Activated CD4-positive, alpha-beta memory T cell treated with anti-CD3 and anti-CD28 coated beads for 36 hours (primary cell): ENCODE results near the gene ITPRID1. TPM values are rescaled to one million over a fixed set of nuclear protein-coding genes. Genes with fewer than 3 reads are reported as not detected.
"Not testable (repeated sequence)": the region's sequence is repeated elsewhere in the genome, so short reads cannot be mapped to it uniquely, and the experiment has no call there.

ENCODE experiments used
- CTCF ChIA-PET: fragments of 350-600 bp; sonication (Branson Sonifier 250); formaldehyde crosslinking; loops from one replicate; lab custom pipeline; 2021; ENCODE audit warnings: antibody characterized with exemption, inconsistent platforms; lab: Charles Lee
- POLR2A ChIA-PET: fragments of 350-600 bp; sonication (Branson Sonifier 250); formaldehyde crosslinking; loops from one replicate; lab custom pipeline; 2021; ENCODE audit warnings: antibody characterized with exemption; lab: Charles Lee
- DNase-seq: peaks from one replicate; pipeline ENCODE4 v3.0.0-alpha.2; 2020
- H3K27ac Mint-ChIP-seq: one replicate; pipeline ENCODE4 v1.8.0; 2021; ENCODE audit warnings: mixed read lengths
- H3K27me3 Mint-ChIP-seq: one replicate; pipeline ENCODE4 v1.8.0; 2021; ENCODE audit warnings: mixed read lengths
- H3K36me3 Mint-ChIP-seq: one replicate; pipeline ENCODE4 v1.8.0; 2021; ENCODE audit warnings: mixed read lengths
- H3K4me1 Mint-ChIP-seq: one replicate; pipeline ENCODE4 v1.8.0; 2021; ENCODE audit warnings: low read depth, mixed read lengths
- H3K4me3 Mint-ChIP-seq: one replicate; pipeline ENCODE4 v1.8.0; 2021; ENCODE audit warnings: mild to moderate bottlenecking, mixed read lengths
- H3K9me3 Mint-ChIP-seq: one replicate; pipeline ENCODE4 v1.8.0; 2021; ENCODE audit warnings: mixed read lengths
- intact Hi-C: fragments of 100-400 bp; cut with micrococcal nuclease; formaldehyde crosslinking; loops from one replicate; pipeline ENCODE4 v1.15.1; 2023
- total RNA-seq, 2 experiments: library from RNA; stranded (reverse); gene quantifications; one replicate each; pipeline ENCODE4 v1.2.3, GENCODE V29; 2021

ITPRID1 gene
- total RNA-seq, 2 experiments from 2014 or later = not detected

DNA sequence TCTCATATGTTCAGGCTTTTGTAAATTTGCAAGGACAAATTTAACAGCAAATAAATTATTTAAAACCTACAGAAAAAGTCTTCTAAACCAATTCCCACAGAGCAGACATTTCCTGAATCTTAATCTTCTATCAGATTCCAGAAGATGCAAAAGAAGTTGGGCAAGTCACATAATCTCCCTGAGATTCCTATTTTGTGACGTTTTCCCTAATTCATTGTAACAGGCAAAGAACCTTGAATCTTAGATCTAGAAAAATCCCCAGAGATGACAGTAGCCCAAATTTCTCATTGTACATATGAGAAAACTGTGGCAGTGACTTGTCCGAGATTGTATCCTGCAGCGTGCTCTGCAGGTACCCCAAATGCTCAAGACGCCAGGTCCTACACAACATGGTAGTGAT, 4.9 kb downstream of the ITPRID1 start:
- intact Hi-C loops = no loop called here
- no peaks in the 10 kb centered on the region for H3K4me1 Mint-ChIP-seq
- CTCF ChIA-PET = no interaction called here
- no peak overlapping the region for H3K4me3 Mint-ChIP-seq
- no peak for DNase-seq
- no peaks in the 10 kb centered on the region for H3K36me3 Mint-ChIP-seq
- H3K27ac Mint-ChIP-seq = no peak overlapping the region
- POLR2A ChIA-PET = no interaction called here
- H3K9me3 Mint-ChIP-seq = peaks cover 12% of the 10 kb centered on the region
- no peaks in the 10 kb centered on the region for H3K27me3 Mint-ChIP-seq

DNA sequence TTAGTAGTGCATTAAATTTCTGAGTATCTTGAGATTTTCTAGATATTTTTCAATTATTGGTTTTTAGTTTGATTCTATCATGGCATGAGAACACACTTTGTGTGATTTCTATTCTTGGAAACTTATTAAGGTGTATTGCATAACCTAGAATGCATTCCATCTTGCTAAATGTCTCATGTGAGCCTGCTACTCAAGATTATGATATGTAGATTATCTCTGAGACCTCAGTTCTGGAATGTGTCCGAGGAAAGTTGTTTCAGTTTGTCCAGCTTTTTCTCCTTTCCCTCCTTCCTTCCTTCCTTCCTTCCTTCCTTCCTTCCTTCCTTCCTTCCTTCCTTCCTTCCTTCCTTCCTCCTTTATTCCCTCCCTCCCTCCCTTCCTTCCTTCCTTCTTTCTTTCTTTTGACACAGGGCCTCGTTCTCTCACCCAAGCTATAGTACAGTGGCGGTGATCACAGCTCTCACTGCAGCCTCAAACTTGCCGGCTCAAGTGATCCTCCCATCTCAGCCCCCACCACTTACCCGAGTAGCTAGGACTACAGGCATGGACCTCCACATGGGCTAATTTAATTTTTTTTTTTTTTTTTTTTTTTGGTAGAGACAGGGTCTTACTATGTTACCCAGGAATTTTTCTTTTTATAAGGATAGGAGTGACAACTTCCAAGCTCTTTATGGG, 7.6 kb downstream of the ITPRID1 start:
- no peaks in the 10 kb centered on the region for H3K27me3 Mint-ChIP-seq
- intact Hi-C loops = no loop called here
- H3K4me3 Mint-ChIP-seq = no peak overlapping the region
- peaks cover 12% of the 10 kb centered on the region for H3K9me3 Mint-ChIP-seq
- CTCF ChIA-PET = no interaction called here
- POLR2A ChIA-PET = no interaction called here
- H3K36me3 Mint-ChIP-seq = no peaks in the 10 kb centered on the region
- no peak overlapping the region for H3K27ac Mint-ChIP-seq
- no peak for DNase-seq
- no peaks in the 10 kb centered on the region for H3K4me1 Mint-ChIP-seq

DNA sequence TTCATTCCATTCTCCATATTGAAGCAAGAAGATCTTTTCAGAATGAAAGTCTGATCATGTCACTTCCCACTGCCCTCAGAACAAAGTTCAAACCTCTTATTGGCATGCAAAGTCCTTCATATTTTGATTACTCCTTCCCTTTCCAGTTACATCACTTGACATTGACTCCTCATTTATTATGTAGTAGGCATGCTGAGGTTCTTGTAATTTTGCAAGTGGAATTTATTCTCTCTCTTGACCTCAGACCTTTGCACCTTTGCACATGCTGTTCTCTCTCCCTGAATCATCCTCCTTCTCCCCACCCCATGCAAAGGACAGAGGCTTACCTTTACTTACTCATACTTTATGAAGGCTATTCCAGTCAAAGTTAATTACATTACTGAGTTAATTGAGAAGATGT, 13.0 kb downstream of the ITPRID1 start:
- no peak overlapping the region for H3K4me3 Mint-ChIP-seq
- no peaks in the 10 kb centered on the region for H3K27me3 Mint-ChIP-seq
- H3K27ac Mint-ChIP-seq = no peak overlapping the region
- no peaks in the 10 kb centered on the region for H3K4me1 Mint-ChIP-seq
- H3K9me3 Mint-ChIP-seq = no peaks in the 10 kb centered on the region
- CTCF ChIA-PET = no interaction called here
- intact Hi-C loops = no loop called here
- no peak for DNase-seq
- POLR2A ChIA-PET = no interaction called here
- H3K36me3 Mint-ChIP-seq = no peaks in the 10 kb centered on the region

DNA sequence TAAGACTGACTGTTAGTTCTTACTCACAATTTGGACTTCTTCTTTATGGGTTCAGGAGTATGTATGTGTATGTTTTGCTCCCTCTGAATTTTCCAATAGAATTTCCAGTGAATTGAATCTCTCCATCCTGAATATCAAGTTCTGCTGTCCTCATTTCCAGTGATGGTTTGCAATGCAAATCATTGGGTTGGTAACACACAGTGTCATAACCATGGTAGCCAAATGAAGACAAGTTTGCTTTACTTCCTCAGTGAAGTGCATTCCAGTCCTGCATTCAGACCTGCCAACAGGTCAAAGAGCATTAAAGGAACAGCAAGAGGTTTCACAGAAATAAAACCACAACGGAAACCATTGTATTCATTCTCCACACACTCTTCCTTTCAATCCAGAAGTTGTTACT, 15.2 kb downstream of the ITPRID1 start:
- ChIA-PET CTCF (no interaction called here), POLR2A (no interaction called here)
- Mint-ChIP-seq H3K27me3 (no peaks in the 10 kb centered on the region), H3K9me3 (no peaks in the 10 kb centered on the region), H3K4me1 (no peaks in the 10 kb centered on the region), H3K4me3 (no peak overlapping the region), H3K27ac (no peak overlapping the region), H3K36me3 (no peaks in the 10 kb centered on the region)
- no peak for DNase-seq
- intact Hi-C loops = no loop called here

DNA sequence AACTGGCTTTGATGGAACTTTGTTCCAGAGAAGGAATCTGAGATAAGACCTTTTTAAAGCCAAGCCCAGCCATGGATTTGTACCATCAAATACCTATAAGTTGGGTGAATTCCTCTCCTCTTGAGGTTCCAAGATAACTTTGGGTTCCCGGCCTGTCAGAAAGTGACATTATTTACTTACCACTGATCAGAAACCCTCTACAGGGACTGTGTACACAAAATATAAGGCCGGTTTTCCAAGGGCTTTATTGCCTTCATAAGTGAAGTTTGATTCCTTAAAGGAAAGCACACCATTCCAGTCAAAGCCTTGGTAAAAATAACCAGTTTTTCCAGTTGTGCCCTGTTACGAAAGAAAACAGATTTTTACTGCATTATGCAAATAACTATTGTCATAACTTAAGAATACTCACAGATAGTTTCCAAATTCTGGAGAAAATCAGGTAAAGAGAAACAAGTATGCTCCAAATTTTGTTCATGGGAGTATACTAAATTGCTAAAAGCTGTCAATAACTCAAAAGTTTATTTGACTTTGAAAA, 26.8 kb downstream of the ITPRID1 start:
- H3K27me3 Mint-ChIP-seq, H3K4me1 Mint-ChIP-seq, H3K27ac Mint-ChIP-seq, H3K4me3 Mint-ChIP-seq, H3K36me3 Mint-ChIP-seq, intact Hi-C loops, POLR2A ChIA-PET, DNase-seq, H3K9me3 Mint-ChIP-seq, CTCF ChIA-PET: not testable (repeated sequence)

DNA sequence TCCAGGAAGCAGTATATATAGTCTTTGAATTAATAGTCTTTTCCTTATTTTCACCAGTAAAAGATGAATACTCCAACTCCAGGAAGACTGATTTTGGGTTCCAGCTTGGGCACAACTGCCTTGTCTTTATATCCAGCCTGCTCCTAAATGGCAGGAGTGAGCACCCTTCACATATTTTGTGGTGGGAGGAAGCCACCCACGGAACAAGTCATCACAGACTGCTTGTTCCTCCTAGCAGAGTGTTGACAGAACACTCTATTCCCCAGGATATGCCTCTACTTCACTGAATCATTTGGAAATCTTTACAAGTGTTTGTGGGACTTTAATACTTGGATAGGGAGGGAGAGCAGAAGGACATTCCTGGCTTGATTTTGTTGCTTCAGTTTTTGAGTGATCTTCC, 31.7 kb downstream of the ITPRID1 start:
- ChIA-PET POLR2A (no interaction called here), CTCF (no interaction called here)
- no peaks in the 10 kb centered on the region for H3K36me3 Mint-ChIP-seq
- H3K27ac Mint-ChIP-seq = no peak overlapping the region
- H3K4me3 Mint-ChIP-seq = no peak overlapping the region
- no peak for DNase-seq
- no peaks in the 10 kb centered on the region for H3K4me1 Mint-ChIP-seq
- intact Hi-C loops = no loop called here
- H3K27me3 Mint-ChIP-seq = no peaks in the 10 kb centered on the region
- no peaks in the 10 kb centered on the region for H3K9me3 Mint-ChIP-seq

DNA sequence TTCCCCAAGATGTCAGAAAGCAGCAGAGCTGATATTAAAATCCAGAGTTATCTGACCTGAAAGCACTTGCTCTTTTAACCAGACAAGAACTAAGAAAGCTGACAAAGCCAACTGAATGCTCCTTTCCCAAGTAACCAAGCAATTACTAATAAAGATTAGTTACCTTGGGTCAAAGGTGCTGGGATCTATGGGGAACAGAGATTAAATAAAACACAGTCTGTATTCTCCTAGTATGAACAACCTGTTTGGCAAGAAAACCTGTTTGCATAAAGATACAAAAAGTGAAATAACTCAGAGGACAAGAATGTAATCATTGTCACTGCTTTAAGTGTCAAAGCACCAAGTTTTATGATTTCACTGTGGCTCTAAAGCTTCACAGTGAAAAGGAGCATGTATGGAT, 35.7 kb downstream of the ITPRID1 start:
- no peak overlapping the region for H3K27ac Mint-ChIP-seq
- ChIA-PET CTCF (no interaction called here), POLR2A (no interaction called here)
- no peaks in the 10 kb centered on the region for H3K9me3 Mint-ChIP-seq
- no peaks in the 10 kb centered on the region for H3K36me3 Mint-ChIP-seq
- no peaks in the 10 kb centered on the region for H3K4me1 Mint-ChIP-seq
- intact Hi-C loops = no loop called here
- H3K27me3 Mint-ChIP-seq = no peaks in the 10 kb centered on the region
- no peak overlapping the region for H3K4me3 Mint-ChIP-seq
- no peak for DNase-seq

DNA sequence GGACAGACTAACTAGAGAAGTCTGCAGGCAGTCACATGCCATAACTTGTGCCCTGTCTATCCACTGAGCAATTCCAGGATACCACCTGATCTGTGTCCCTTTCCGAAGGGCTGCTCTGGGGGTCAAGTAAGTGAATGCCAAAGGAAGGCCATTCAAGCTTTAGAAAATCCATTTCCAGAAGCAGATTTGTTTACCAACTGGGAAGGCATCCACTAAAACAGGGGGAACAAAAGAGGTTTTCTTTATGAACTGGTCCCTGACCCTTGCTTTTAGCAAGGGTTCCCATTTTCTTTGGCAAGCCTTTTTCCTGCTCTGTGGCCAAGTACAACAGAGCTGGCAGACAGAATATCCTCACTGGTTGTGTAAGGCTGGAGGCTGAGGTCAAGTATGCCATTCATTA, 36.5 kb downstream of the ITPRID1 start:
- Mint-ChIP-seq H3K36me3 (no peaks in the 10 kb centered on the region), H3K4me1 (no peaks in the 10 kb centered on the region), H3K4me3 (no peak overlapping the region), H3K9me3 (no peaks in the 10 kb centered on the region), H3K27ac (no peak overlapping the region), H3K27me3 (no peaks in the 10 kb centered on the region)
- DNase-seq = no peak
- intact Hi-C loops = no loop called here
- ChIA-PET POLR2A (no interaction called here), CTCF (no interaction called here)

DNA sequence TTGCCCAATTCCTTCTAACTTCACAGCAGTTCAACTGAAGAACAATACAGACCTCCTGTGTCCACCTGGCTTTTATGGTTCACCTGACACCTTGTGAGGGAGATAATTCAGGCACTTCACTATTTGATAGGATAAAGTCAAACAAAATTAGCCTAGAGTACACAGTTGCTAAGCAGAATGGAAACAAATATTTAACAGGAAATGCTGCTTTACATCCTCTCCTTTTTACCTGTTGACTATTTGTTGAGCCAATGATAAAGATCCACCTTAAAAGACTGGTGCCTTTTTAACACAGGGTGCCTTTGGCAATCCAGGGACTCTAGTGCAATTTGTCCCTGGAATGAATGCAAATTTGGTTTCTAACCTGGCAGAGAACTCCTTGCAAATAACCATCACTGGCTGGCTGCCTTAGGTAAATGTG, 39.8 kb downstream of the ITPRID1 start:
- POLR2A ChIA-PET = no interaction called here
- H3K4me1 Mint-ChIP-seq = no peaks in the 10 kb centered on the region
- H3K27ac Mint-ChIP-seq = no peak overlapping the region
- H3K4me3 Mint-ChIP-seq = no peak overlapping the region
- no peaks in the 10 kb centered on the region for H3K27me3 Mint-ChIP-seq
- intact Hi-C loops = no loop called here
- CTCF ChIA-PET = no interaction called here
- DNase-seq = no peak
- no peaks in the 10 kb centered on the region for H3K36me3 Mint-ChIP-seq
- H3K9me3 Mint-ChIP-seq = no peaks in the 10 kb centered on the region

DNA sequence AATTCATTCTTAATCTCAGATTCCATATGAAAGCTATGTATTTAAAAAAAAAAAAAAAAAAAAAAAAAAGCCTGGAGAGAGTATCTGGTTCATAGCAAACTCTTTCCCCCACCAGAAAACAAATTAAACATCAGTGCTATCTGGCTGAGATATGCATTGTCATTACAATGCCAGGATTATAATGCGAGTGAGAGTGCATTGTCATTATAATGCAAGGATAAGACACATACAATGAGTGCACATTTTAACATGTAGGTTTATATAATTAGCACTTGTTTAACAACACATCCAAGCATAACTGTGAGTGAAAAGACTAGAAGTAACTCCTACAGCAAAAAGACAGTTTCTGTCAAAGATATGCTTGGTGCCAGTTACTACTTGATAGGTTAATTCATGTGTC, 48.1 kb downstream of the ITPRID1 start:
- CTCF ChIA-PET = no interaction called here
- Mint-ChIP-seq H3K36me3 (no peaks in the 10 kb centered on the region), H3K27ac (no peak overlapping the region), H3K27me3 (no peaks in the 10 kb centered on the region), H3K9me3 (no peaks in the 10 kb centered on the region), H3K4me3 (no peak overlapping the region), H3K4me1 (no peaks in the 10 kb centered on the region)
- DNase-seq = no peak
- POLR2A ChIA-PET = no interaction called here
- intact Hi-C loops = no loop called here

DNA sequence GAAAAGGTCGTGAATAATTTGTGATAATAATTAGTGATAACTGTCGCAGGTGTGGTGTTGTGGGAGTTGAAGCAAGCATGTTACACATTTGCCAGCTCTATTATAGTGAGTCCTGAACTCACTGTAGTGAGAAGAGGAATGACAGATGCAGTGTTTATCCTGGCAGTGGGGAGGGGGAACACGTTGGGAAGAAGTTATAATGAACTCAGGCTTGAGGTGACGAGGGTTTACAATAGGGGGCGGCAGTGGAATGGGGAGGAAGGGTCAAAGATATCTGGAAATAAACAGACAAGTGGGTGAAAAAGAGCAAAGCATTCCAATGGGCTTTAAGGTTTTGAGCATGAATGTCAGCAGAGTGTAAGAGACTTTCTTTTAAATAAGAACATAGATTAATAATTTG, 49.6 kb downstream of the ITPRID1 start:
- ChIA-PET POLR2A (no interaction called here), CTCF (no interaction called here)
- H3K9me3 Mint-ChIP-seq = no peaks in the 10 kb centered on the region
- H3K4me3 Mint-ChIP-seq = no peak overlapping the region
- H3K27me3 Mint-ChIP-seq = no peaks in the 10 kb centered on the region
- intact Hi-C loops = no loop called here
- H3K27ac Mint-ChIP-seq = no peak overlapping the region
- H3K36me3 Mint-ChIP-seq = no peaks in the 10 kb centered on the region
- DNase-seq = no peak
- H3K4me1 Mint-ChIP-seq = no peaks in the 10 kb centered on the region

DNA sequence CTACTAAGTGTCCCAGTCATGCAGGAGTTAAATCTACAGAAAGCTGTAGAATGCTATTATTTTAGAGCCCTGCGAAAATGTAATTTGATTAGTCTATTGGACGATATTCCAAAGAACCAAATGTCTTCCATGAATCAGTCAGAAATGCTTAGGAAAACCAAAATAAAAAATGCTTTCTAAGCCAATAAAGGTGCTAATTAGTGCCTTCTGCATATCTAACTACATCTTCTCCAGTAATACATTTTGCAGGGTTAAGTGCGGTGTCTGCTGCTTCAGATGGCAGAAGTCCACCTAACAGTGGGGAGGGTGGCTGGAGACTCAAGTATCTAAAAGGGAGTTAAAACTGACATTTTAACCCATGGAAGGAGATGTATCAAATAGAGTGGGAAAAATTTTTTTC, 50.1 kb downstream of the ITPRID1 start:
- no peak for DNase-seq
- no peaks in the 10 kb centered on the region for H3K27me3 Mint-ChIP-seq
- no peak overlapping the region for H3K4me3 Mint-ChIP-seq
- no peaks in the 10 kb centered on the region for H3K36me3 Mint-ChIP-seq
- H3K27ac Mint-ChIP-seq = no peak overlapping the region
- H3K9me3 Mint-ChIP-seq = no peaks in the 10 kb centered on the region
- intact Hi-C loops = no loop called here
- CTCF ChIA-PET = no interaction called here
- H3K4me1 Mint-ChIP-seq = no peaks in the 10 kb centered on the region
- POLR2A ChIA-PET = no interaction called here

DNA sequence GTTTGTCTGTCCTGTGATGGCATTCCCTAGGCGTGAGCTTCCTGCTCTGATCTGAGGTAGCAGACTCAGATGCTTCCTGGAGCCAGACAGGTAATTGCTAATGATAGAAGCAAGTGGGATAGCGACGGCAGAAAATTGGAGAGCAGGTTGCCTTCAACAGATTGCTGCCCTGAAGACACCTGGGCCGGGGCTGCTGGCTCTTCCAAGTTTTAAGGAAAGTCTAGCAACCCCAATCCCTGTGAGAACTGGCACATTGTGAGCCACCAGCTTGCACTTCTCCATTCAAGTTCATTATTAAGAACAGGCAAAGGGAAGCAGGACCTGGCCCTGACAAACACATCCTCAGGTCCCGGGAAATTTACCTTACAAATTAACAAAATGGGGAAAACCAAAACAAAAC, 50.8 kb downstream of the ITPRID1 start:
- H3K27ac Mint-ChIP-seq = no peak overlapping the region
- intact Hi-C loops = no loop called here

More for the DNA sequence above, 50.8 kb downstream of the ITPRID1 start:
- H3K4me1 Mint-ChIP-seq = no peaks in the 10 kb centered on the region
- POLR2A ChIA-PET = no interaction called here
- DNase-seq = no peak
- no peaks in the 10 kb centered on the region for H3K27me3 Mint-ChIP-seq
- CTCF ChIA-PET = no interaction called here
- H3K36me3 Mint-ChIP-seq = no peaks in the 10 kb centered on the region
- no peak overlapping the region for H3K4me3 Mint-ChIP-seq
- H3K9me3 Mint-ChIP-seq = no peaks in the 10 kb centered on the region
